A673 (cell line): Measurements from ENCODE around the gene LIMCH1. TPM values are rescaled to one million over a fixed set of nuclear protein-coding genes. Genes with fewer than 3 reads are reported as not detected.

Experiments used
- BruUV-seq: library from RNA; stranded (reverse); fragments of 400-500 nt; replicated peaks from 2 replicates; lab custom pipeline; 2021; lab: Mats Ljungman, UMichigan
- CTCF ChIA-PET: fragments of 300-600 bp; sonication (Branson Sonifier 250); formaldehyde crosslinking; loops from one replicate; lab custom pipeline; 2022; ENCODE audit warnings: antibody characterized with exemption; lab: Charles Lee
- POLR2A ChIA-PET: fragments of 300-600 bp; sonication (Branson Sonifier 250); formaldehyde crosslinking; loops from one replicate; lab custom pipeline; 2022; ENCODE audit warnings: antibody characterized with exemption; ENCODE audit not compliant: low non-redundant PET; lab: Charles Lee
- DNase-seq: peaks from one replicate; pipeline ENCODE4 v3.0.0-alpha.2; 2015; ENCODE audit warnings: low spot score
- H3K27ac ChIP-seq: fragments of 200-600 bp; sonication (generic); 2 replicates; pipeline ENCODE4 v1.5.1; 2016; ENCODE audit warnings: mixed run types, low read depth, mild to moderate bottlenecking, mixed read lengths, antibody characterized with exemption, low read length; ENCODE audit not compliant: poor library complexity, severe bottlenecking
- H3K27me3 ChIP-seq: fragments of 200-600 bp; sonication (generic); replicated peaks from 2 replicates; pipeline ENCODE4 v1.6.1; 2017; ENCODE audit warnings: mixed run types, low read depth, mild to moderate bottlenecking, mixed read lengths, antibody characterized with exemption, low read length; ENCODE audit not compliant: insufficient read depth, poor library complexity
- H3K36me3 ChIP-seq: fragments of 200-600 bp; sonication (generic); 2 replicates; pipeline ENCODE4 v1.6.1; 2016; ENCODE audit warnings: mixed run types, mild to moderate bottlenecking, mixed read lengths, antibody characterized with exemption, low read length; ENCODE audit not compliant: insufficient read depth, poor library complexity, severe bottlenecking
- H3K4me1 ChIP-seq: fragments of 200-600 bp; sonication (generic); 2 replicates; pipeline ENCODE4 v1.6.1; 2017; ENCODE audit warnings: mixed run types, mild to moderate bottlenecking, mixed read lengths, antibody characterized with exemption, low read length; ENCODE audit not compliant: insufficient read depth, poor library complexity, severe bottlenecking
- H3K4me3 ChIP-seq: fragments of 200-600 bp; sonication (generic); 2 replicates; pipeline ENCODE4 v1.5.1; 2016; ENCODE audit warnings: low read depth, mixed run types, mild to moderate bottlenecking, mixed read lengths, low read length; ENCODE audit not compliant: poor library complexity, severe bottlenecking
- H3K9me3 ChIP-seq: fragments of 200-600 bp; sonication (generic); 2 replicates; pipeline ENCODE4 v1.6.1; 2016; ENCODE audit warnings: mixed run types, low read depth, mild to moderate bottlenecking, mixed read lengths, antibody characterized with exemption, low read length; ENCODE audit not compliant: poor library complexity, severe bottlenecking
- EZH2 ChIP-seq: fragments of 200-600 bp; sonication (generic); IDR thresholded peaks from 2 replicates; pipeline ENCODE4 v1.6.1; 2017; ENCODE audit warnings: borderline replicate concordance, low read depth, mild to moderate bottlenecking, mixed read lengths, antibody characterized with exemption, low read length; ENCODE audit not compliant: poor library complexity, severe bottlenecking
- intact Hi-C: fragments of 100-400 bp; cut with micrococcal nuclease; formaldehyde crosslinking; loops from one replicate; pipeline ENCODE4 v1.10.0; 2022; ENCODE audit not compliant: unreplicated experiment
- total RNA-seq: library from RNA; stranded (reverse); gene quantifications from 2 replicates; pipeline ENCODE4 v1.2.3, GENCODE V29; 2021
- TF ChIP-seq, protein P1 (sequence below): fragments of 300-800, 200-600 bp; sonication (generic); conservative IDR thresholded peaks from 2 replicates; pipeline ENCODE4 v1.5.1; 2017; ENCODE audit warnings: low read depth, mild to moderate bottlenecking, antibody characterized with exemption, low read length, moderate library complexity, mixed read lengths

Gene LIMCH1
- total RNA-seq, 1 experiment from 2014 or later: 4.0 TPM

DNA sequence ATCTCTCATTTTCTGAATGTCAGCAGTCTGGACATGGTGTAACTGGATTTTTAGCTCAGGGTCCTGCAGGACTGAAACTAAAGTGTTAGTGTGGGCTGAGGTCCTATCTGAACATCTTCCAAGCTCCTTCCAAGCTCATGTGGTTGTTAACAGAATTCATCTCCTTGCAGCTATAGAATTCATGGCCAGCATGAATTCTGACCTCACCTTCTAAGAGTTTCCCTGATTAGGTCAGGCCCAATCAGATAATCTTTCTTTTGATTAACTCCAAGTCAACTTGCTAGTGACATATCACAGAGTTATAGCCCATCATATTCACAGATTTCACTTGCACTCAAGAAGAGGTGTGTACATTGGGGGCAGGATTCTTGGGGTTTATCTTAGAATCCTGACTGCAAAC is 59.5 kb downstream of the LIMCH1 start:
- intact Hi-C loops: no loop called here
- Histone ChIP-seq H3K4me3 (no peak overlapping the region), H3K27me3 (peaks cover 36% of the 10 kb centered on the region), H3K27ac (no peak overlapping the region), H3K4me1 (no peaks in the 10 kb centered on the region), H3K9me3 (no peaks in the 10 kb centered on the region), H3K36me3 (no peaks in the 10 kb centered on the region)
- TF ChIP-seq, protein P1, sequence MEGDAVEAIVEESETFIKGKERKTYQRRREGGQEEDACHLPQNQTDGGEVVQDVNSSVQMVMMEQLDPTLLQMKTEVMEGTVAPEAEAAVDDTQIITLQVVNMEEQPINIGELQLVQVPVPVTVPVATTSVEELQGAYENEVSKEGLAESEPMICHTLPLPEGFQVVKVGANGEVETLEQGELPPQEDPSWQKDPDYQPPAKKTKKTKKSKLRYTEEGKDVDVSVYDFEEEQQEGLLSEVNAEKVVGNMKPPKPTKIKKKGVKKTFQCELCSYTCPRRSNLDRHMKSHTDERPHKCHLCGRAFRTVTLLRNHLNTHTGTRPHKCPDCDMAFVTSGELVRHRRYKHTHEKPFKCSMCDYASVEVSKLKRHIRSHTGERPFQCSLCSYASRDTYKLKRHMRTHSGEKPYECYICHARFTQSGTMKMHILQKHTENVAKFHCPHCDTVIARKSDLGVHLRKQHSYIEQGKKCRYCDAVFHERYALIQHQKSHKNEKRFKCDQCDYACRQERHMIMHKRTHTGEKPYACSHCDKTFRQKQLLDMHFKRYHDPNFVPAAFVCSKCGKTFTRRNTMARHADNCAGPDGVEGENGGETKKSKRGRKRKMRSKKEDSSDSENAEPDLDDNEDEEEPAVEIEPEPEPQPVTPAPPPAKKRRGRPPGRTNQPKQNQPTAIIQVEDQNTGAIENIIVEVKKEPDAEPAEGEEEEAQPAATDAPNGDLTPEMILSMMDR: no peak
- no peak for TF ChIP-seq EZH2
- BruUV-seq: no TSS peak
- ChIA-PET CTCF (no interaction called here), POLR2A (no interaction called here)
- no peak for DNase-seq

DNA sequence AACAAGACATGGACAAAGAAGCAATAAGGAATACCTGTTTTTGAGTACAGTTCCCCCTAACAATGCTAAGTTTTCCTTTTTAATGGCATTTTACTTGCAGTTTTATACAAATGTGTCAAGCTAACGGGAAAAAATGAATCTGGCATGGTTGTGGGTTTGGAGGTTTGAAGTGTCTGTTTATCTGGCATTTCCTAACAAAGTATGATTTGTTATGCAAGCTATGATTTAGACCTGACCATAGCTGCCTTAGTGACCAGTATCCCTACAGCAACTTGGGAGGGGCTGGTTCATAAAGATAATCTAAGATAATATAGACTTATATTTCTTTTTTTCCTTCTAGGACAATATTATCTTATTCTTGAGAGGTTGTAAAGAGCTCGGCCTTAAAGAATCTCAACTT is 60.6 kb downstream of the LIMCH1 start:
- no peak for DNase-seq
- CTCF ChIA-PET: no interaction called here

DNA sequence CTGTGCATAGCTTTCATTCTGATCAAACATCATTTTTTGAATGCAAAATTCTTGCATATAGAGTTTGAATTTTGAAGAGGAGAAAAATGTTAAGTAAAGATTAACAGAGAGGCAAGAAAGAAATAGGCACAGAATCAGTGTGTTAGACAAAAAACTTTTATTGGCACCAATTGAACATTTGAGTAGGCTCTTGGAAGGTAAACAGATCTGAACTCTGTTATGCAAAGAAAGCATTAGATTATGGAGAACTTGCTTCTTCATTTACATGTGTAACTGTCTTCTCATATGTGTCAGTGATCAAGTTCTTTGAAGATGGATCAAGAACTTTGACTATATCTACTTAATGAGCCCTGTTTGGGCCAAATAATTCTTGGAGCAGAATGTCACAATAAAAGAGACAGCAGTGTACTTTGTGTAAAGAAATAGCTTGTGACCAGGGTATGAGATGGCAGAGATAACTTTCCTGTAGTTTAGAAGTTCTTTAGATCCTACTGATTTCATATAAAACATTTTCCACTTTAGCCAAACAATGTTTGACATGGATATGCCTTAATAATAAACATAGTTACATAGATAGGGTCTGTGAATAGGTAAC is 61.3 kb downstream of the LIMCH1 start:
- intact Hi-C loops: no loop called here
- DNase-seq: no peak
- Histone ChIP-seq H3K27me3 (peaks cover 52% of the 10 kb centered on the region), H3K4me1 (no peaks in the 10 kb centered on the region), H3K4me3 (no peak overlapping the region), H3K9me3 (no peaks in the 10 kb centered on the region), H3K36me3 (no peaks in the 10 kb centered on the region), H3K27ac (no peak overlapping the region)
- CTCF ChIA-PET: no interaction called here
- TF ChIP-seq, protein P1: no peak
- no peak for TF ChIP-seq EZH2
- no TSS peak for BruUV-seq
- POLR2A ChIA-PET: no interaction called here

More for the DNA sequence above, 60.6 kb downstream of the LIMCH1 start:
- no peaks in the 10 kb centered on the region for H3K9me3 ChIP-seq
- no peaks in the 10 kb centered on the region for H3K4me1 ChIP-seq
- intact Hi-C loops: no loop called here
- POLR2A ChIA-PET: no interaction called here
- H3K27ac ChIP-seq: no peak overlapping the region
- BruUV-seq: no TSS peak
- TF ChIP-seq, protein P1: no peak
- TF ChIP-seq EZH2: no peak
- no peaks in the 10 kb centered on the region for H3K36me3 ChIP-seq
- H3K4me3 ChIP-seq: no peak overlapping the region
- peaks cover 45% of the 10 kb centered on the region for H3K27me3 ChIP-seq
